ENCODE measurements around the gene CAPZB. TPM values are rescaled to one million over a fixed set of nuclear protein-coding genes. Genes with fewer than 3 reads are reported as not detected.

The CAPZB gene
- total RNA-seq, 6 experiments from 2014 or later: 565 to 646 (median 603) TPM

GRCh38 chr1:19310061-19310460, 175.3 kb downstream of the CAPZB start:
- no peak for DNase-seq
- peak overlapping the region; percentile 83 for H3K27ac Mint-ChIP-seq
- peaks cover 3% of the 10 kb centered on the region for H3K27me3 Mint-ChIP-seq (ENCODE audit: insufficient read depth)
- peaks cover 11% of the 10 kb centered on the region; the same call in 1 of the 2 replicates for H3K36me3 Mint-ChIP-seq (ENCODE audit: low read depth)
- peaks cover 43% of the 10 kb centered on the region for H3K4me1 Mint-ChIP-seq (ENCODE audit: low read depth)
- H3K4me3 Mint-ChIP-seq: peak overlapping the region; percentile 91; the same call in 1 of the 2 replicates
- H3K9me3 Mint-ChIP-seq: no peaks in the 10 kb centered on the region
- no peak for TF ChIP-seq CTCF (IDR thresholded peaks at IDR 0.05)

- no peaks in the 10 kb centered on the region for H3K9me3 Mint-ChIP-seq
- peak; percentile 91 for DNase-seq
- H3K36me3 Mint-ChIP-seq (ENCODE audit: low read depth): peaks cover 11% of the 10 kb centered on the region; the same call in 1 of the 2 replicates
- H3K27ac Mint-ChIP-seq: peak overlapping the region; percentile 83
- H3K27me3 Mint-ChIP-seq (ENCODE audit: insufficient read depth): peaks cover 3% of the 10 kb centered on the region
- peak overlapping the region; percentile 35 for H3K4me3 Mint-ChIP-seq
- no peak; the same call in 1 of the 2 replicates for TF ChIP-seq CTCF (IDR thresholded peaks at IDR 0.05)
- H3K4me1 Mint-ChIP-seq (ENCODE audit: low read depth): peaks cover 41% of the 10 kb centered on the region
Measured at GRCh38 chr1:19309123-19309813, 176.1 kb downstream of the CAPZB start.

GRCh38 chr1:19308509-19308907, 176.8 kb downstream of the CAPZB start:
- no peak for TF ChIP-seq CTCF (IDR thresholded peaks at IDR 0.05)
- Mint-ChIP-seq H3K4me3 (no peak overlapping the region), H3K36me3 (ENCODE audit: low read depth) (peaks cover 14% of the 10 kb centered on the region), H3K27me3 (ENCODE audit: insufficient read depth) (peaks cover 3% of the 10 kb centered on the region), H3K27ac (peak overlapping the region; percentile 83), H3K9me3 (no peaks in the 10 kb centered on the region), H3K4me1 (ENCODE audit: low read depth) (peaks cover 37% of the 10 kb centered on the region)
- no peak for DNase-seq

DNA sequence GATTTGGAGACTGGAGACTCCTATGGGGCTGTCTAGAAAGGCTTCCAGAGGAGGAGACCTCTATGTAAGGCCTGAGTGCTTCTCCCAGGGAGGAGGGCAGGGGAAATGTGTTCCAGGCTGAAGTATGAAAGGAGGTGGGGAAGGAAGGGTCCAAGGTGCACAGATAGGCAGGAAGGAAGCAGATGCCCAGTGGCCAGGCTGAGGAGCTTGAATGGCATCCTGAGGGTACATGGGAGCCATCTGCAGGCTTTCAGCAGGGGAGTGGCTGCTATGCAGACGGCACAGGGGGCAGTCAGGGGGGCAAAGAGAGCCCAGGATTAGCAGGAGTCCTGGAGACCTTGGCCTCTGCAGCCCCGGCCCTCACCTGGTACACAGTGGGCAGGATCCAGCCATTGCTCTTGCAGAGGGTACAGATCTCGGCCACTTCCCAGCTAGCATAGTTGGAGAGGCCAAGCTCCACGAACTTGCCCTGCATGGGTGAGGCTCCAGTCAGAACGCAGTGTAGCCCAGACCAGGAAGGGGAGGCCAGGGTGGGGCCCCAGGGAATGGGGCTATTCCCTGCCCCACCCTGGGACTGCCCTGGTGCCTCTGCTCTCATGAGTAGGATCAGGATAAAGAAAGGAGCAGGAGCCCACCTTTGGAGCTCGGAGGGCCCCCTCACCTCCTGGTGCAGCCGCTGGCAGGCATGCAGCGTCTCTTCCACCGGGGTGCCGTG, 177.4 kb downstream of the CAPZB start:
- peaks cover 18% of the 10 kb centered on the region for H3K36me3 Mint-ChIP-seq (ENCODE audit: low read depth)
- peaks cover 31% of the 10 kb centered on the region for H3K4me1 Mint-ChIP-seq (ENCODE audit: low read depth)
- no peaks in the 10 kb centered on the region for H3K9me3 Mint-ChIP-seq
- peak overlapping the region; percentile 83 for H3K27ac Mint-ChIP-seq
- no peak overlapping the region for H3K4me3 Mint-ChIP-seq
- no peak for TF ChIP-seq CTCF (IDR thresholded peaks at IDR 0.05)
- peaks cover 3% of the 10 kb centered on the region for H3K27me3 Mint-ChIP-seq (ENCODE audit: insufficient read depth)
- no peak for DNase-seq

- H3K27me3 Mint-ChIP-seq (ENCODE audit: insufficient read depth): peaks cover 3% of the 10 kb centered on the region
- DNase-seq: no peak
- no peak for TF ChIP-seq CTCF (IDR thresholded peaks at IDR 0.05)
- H3K9me3 Mint-ChIP-seq: no peaks in the 10 kb centered on the region
- H3K36me3 Mint-ChIP-seq (ENCODE audit: low read depth): peaks cover 18% of the 10 kb centered on the region
- no peak overlapping the region for H3K27ac Mint-ChIP-seq
- no peak overlapping the region for H3K4me3 Mint-ChIP-seq
- H3K4me1 Mint-ChIP-seq (ENCODE audit: low read depth): peaks cover 27% of the 10 kb centered on the region
Measured at GRCh38 chr1:19306941-19307340, 178.4 kb downstream of the CAPZB start.

Data from HFFc6 (cell line).